ENCODE measurements around the gene PRKCG.
A peak's percentile ranks its signal among the peaks of the same experiment; 100 is the strongest.

DNA sequence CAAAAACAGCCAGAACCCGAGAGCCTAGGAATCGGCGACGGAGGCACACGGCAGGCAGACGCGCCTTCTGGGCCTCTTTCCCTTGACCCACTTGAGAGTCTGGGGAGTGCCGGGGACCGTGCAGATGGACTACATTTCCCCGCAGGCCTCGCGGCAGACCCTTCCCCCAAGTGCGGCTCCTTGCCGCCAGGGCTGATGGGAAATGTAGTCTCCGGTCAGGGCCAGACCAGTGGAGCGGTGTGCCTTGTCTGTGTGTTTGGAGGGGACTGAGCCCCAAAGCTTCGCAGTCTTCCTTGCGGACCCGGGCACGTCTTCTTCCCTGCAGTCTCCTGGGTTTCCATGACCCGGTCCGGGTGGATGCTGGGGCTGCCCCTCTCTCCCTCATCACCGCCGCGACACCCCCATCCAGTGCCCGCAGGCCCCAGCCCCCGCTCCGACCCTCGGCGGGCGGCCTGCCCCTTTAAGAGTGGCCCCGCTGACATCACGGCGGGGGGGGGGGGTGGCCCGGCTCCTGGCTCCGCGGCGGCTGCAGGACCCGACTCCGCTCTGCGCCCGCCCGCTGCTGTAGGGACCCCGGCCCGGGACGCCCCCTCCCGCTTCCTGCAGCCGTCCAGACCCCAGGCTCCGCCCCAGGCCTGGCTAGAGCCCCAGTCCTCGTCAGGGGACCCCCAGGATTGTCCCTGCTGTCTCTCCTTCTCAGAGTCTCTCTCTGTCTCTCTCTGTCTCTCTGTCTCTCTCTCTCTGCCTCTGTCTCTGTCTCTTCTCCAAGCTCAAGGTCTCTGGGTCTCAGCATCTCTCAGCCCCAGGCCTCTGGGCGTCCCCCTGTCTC lies 26.3 kb downstream of the PRKCG start:
- TF ChIP-seq, protein P1, sequence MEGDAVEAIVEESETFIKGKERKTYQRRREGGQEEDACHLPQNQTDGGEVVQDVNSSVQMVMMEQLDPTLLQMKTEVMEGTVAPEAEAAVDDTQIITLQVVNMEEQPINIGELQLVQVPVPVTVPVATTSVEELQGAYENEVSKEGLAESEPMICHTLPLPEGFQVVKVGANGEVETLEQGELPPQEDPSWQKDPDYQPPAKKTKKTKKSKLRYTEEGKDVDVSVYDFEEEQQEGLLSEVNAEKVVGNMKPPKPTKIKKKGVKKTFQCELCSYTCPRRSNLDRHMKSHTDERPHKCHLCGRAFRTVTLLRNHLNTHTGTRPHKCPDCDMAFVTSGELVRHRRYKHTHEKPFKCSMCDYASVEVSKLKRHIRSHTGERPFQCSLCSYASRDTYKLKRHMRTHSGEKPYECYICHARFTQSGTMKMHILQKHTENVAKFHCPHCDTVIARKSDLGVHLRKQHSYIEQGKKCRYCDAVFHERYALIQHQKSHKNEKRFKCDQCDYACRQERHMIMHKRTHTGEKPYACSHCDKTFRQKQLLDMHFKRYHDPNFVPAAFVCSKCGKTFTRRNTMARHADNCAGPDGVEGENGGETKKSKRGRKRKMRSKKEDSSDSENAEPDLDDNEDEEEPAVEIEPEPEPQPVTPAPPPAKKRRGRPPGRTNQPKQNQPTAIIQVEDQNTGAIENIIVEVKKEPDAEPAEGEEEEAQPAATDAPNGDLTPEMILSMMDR (IDR thresholded peaks at IDR 0.05): no peak
- TF ChIP-seq EZH2 (IDR thresholded peaks at IDR 0.05) (peak; percentile 24), EZH2phosphoT487 (IDR thresholded peaks at IDR 0.05) (no peak)
